AG10803 (cell line): ENCODE results near the gene GBA3.

Experiments
- DNase-seq: peaks from one replicate; pipeline ENCODE4 v3.0.0; 2010; ENCODE audit warnings: low read depth
- H3K4me3 ChIP-seq: 2 replicates; pipeline ENCODE4 v1.5.1; 2011; ENCODE audit warnings: mild to moderate bottlenecking, low read length, control low read depth
- CTCF ChIP-seq: conservative IDR thresholded peaks from 2 replicates; pipeline ENCODE4 v1.5.1; 2011; ENCODE audit warnings: mild to moderate bottlenecking, low read length, control low read depth, inconsistent platforms

GBA3 gene

DNA sequence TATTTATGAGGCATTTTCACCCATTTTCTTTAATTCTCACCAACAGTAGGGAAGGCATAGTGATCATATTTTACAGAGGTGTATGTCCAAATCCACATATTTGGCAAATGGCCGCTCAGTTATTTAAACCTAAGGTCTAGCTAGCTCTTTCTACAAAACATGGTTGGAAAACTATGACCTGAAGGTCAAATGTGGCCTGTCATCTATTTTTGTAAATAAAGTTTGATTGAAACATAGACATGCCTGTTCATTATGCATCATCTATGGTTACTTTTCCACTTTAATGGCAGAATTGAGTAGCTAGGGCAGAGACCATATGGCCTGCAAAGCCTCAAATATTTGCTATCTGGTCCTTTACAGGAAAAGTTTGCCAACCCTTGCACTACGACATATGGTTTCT is 44.2 kb downstream of the GBA3 start:
- H3K4me3 ChIP-seq: no peak overlapping the region
- TF ChIP-seq CTCF: no peak
- DNase-seq: no peak

DNA sequence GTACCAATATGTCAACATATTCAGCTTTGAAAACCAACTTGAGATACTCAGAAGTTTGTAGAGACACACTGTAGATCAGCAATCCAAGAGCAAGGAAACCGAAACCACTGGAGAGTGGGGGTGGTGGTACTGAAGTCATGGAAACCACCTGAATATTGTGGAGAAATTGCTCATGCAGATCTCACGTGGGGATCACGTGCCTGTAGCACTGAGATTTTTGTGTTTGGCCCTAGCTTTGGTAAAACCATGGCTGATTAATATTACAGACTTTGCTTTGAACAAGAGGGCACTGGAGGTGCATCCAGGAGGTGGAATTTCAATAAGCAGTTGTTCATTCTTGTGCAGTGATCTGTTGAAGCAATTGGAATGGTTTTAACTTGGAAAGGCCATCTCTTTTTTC is 47.2 kb downstream of the GBA3 start:
- no peak for DNase-seq
- no peak for TF ChIP-seq CTCF
- H3K4me3 ChIP-seq: no peak overlapping the region

- TF ChIP-seq CTCF: no peak
- no peak overlapping the region for H3K4me3 ChIP-seq
- DNase-seq: no peak
These were observed 49.0 kb downstream of the GBA3 start for GRCh38 chr4:22741744-22742143.

GRCh38 chr4:22743290-22743689 is 50.6 kb downstream of the GBA3 start:
- DNase-seq: no peak
- no peak for TF ChIP-seq CTCF
- no peak overlapping the region for H3K4me3 ChIP-seq

GRCh38 chr4:22744478-22745062 is 51.8 kb downstream of the GBA3 start:
- no peak for TF ChIP-seq CTCF
- DNase-seq: no peak
- H3K4me3 ChIP-seq: no peak overlapping the region

- H3K4me3 ChIP-seq: no peak overlapping the region
- DNase-seq: no peak
- TF ChIP-seq CTCF: no peak
These were observed 52.5 kb downstream of the GBA3 start for GRCh38 chr4:22745234-22745633.

DNA sequence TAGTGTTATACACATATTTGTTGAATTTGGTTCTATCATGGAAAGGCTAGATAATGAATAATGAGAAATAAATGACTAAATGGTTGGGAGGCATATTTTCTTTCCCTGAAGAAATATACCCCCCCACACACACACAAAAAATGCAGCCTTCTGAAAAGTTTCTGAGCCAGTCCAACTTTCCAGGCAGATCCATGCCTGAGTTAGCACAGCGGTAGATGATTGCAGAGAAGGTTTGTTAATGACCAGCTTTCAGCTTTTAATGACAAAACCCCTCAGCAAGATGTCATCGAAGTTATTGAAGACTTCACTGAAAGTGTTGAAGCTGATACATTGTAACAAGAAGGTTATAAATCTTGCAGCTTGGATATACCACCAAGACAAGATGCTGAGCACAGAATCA is 61.4 kb downstream of the GBA3 start:
- no peak for TF ChIP-seq CTCF
- DNase-seq: no peak
- no peak overlapping the region for H3K4me3 ChIP-seq
